ENCODE measurements around the gene PTPN7. TPM values are rescaled to one million over a fixed set of nuclear protein-coding genes. Genes with fewer than 3 reads are reported as not detected.

Gene PTPN7
- polyA plus RNA-seq, 1 of the 3 experiments (the other 2 are of a cell fraction) = not detected

GRCh38 chr1:202144402-202145067 lies 15.9 kb downstream of the PTPN7 start, which contains the start of gene ARL8A:
TSS of gene ARL8A (minus strand) at chr1:202144737. CDS start at chr1:202144572, 165 bp downstream.
- H4K20me1 ChIP-seq (ENCODE audit: insufficient read depth) = peaks cover 42% of the 10 kb centered on the region
- H3K4me3 ChIP-seq (ENCODE audit: low read depth in 2 of 2, low read length in 1 of 2) = peak within 1 kb of the TSS; percentile 87 to 93
- peak; percentile 93 for DNase-seq
- H3K9me3 ChIP-seq = no peaks in the 10 kb centered on the region
- H3K4me1 ChIP-seq (ENCODE audit: control insufficient read depth in 1 of 2, insufficient read depth in 2 of 2, low read depth in 1 of 2, low read length in 1 of 2) = peaks cover 8 to 16% of the 10 kb centered on the region in 2 experiments; a peak in 2 of 4 replicates
- H3K9me2 ChIP-seq = no peaks in the 10 kb centered on the region
- no peaks in the 10 kb centered on the region for H3K27me3 ChIP-seq (ENCODE audit: insufficient read depth)
- ChIA-PET POLR2A (interaction anchor here (0.7 to 0.8 kb wide), 2 partner anchors 9 to 256 kb away, joined by 3 to 4 read pairs; partner anchors contain the start of gene SHISA4), CTCF (interaction anchor here (0.5 to 2.4 kb wide), 3 partner anchors 9 to 709 kb away, joined by 3 to 14 read pairs (median 3); no protein-coding TSS in a partner anchor)
- H3K79me2 ChIP-seq (ENCODE audit: insufficient read depth) = peaks cover 54% of the 10 kb centered on the region
- H3K27ac ChIP-seq (ENCODE audit: low read depth in 2 of 2, low read length in 1 of 2) = peak within 1 kb of the TSS; percentile 30 to 74; a peak in 2 of 4 replicates
- peaks cover 5% of the 10 kb centered on the region for H3F3A ChIP-seq (replicated peaks; ENCODE audit: insufficient read depth)
- H2AFZ ChIP-seq (ENCODE audit: low read depth) = peak within 1 kb of the TSS; percentile 87
- peak within 1 kb of the TSS; percentile 90 for H3K9ac ChIP-seq
- WGBS (ENCODE audit: low lambda C conversion rate) = 1% methylated on average over 10 of the region's 82 CpGs
- no peaks in the 10 kb centered on the region for H3K36me3 ChIP-seq (replicated peaks in 1 of 2; ENCODE audit: control insufficient read depth in 1 of 2, insufficient read depth in 2 of 2, low read length in 1 of 2)
- peak within 1 kb of the TSS; percentile 89 for H3K4me2 ChIP-seq
- TF ChIP-seq SIN3A (IDR thresholded peaks at IDR 0.05; ENCODE audit: borderline replicate concordance, low read depth, low read length) (no peak), FOXM1 (IDR thresholded peaks at IDR 0.05; ENCODE audit: low read depth) (no peak), ZBTB33 (IDR thresholded peaks at IDR 0.05; ENCODE audit: borderline replicate concordance, low read depth) (no peak), CHD2 (IDR thresholded peaks at IDR 0.05; ENCODE audit: low read length, partially characterized antibody) (no peak), RCOR1 (IDR thresholded peaks at IDR 0.05; ENCODE audit: low read length) (no peak), MEF2A (IDR thresholded peaks at IDR 0.05; ENCODE audit: borderline replicate concordance, low read depth) (no peak), NRF1 (IDR thresholded peaks at IDR 0.05; ENCODE audit: low read depth, low read length) (no peak), MAX (IDR thresholded peaks at IDR 0.05; ENCODE audit: low read depth) (peak; percentile 39; the same call in 1 of the 2 replicates), JUND (IDR thresholded peaks at IDR 0.05) (no peak), POLR2AphosphoS5 (IDR thresholded peaks at IDR 0.05; ENCODE audit: low read depth, low read length) (peak; percentile 58), USF2 (IDR thresholded peaks at IDR 0.05; ENCODE audit: borderline replicate concordance, low read depth, low read length) (no peak), IRF3 (IDR thresholded peaks at IDR 0.05; ENCODE audit: low read depth, low read length) (no peak), MXI1 (IDR thresholded peaks at IDR 0.05; ENCODE audit: low read depth, low read length) (peak; percentile 37; the same call in 1 of the 2 replicates), USF1 (IDR thresholded peaks at IDR 0.05; ENCODE audit: borderline replicate concordance, low read depth) (no peak), TAF1 (IDR thresholded peaks at IDR 0.05; ENCODE audit: borderline replicate concordance, low read depth, low read length) (0 out of 2 replicates have a peak, but pooled peaks have one; percentile 9), REST (IDR thresholded peaks at IDR 0.05; ENCODE audit: low read depth, low read length) (no peak), GABPA (IDR thresholded peaks at IDR 0.05; ENCODE audit: low read depth) (peak; percentile 45; the same call in 1 of the 2 replicates), FOSL2 (IDR thresholded peaks at IDR 0.05; ENCODE audit: borderline replicate concordance, low read depth) (no peak), PBX3 (IDR thresholded peaks at IDR 0.05) (no peak), RAD21 (IDR thresholded peaks at IDR 0.05; ENCODE audit: low read length) (no peak), EP300 (IDR thresholded peaks at IDR 0.05; ENCODE audit: borderline replicate concordance in 1 of 2, low read depth in 1 of 2, low read length in 1 of 2) (no peak), TEAD4 (IDR thresholded peaks at IDR 0.05; ENCODE audit: borderline replicate concordance, insufficient read depth) (no peak)
